ENCODE results near the gene KBTBD2.

GRCh38 chr7:32872421-32872820 lies 19.1 kb downstream of the KBTBD2 start:
- no peak for TF ChIP-seq CTCF (IDR thresholded peaks at IDR 0.05; ENCODE audit: insufficient read depth, low read length, poor library complexity, severe bottlenecking)
- no peak for TF ChIP-seq EZH2phosphoT487 (conservative IDR thresholded peaks at IDR 0.05; ENCODE audit: low read length)

Data from SU-DHL-6 (cell line).